Fibroblast of villous mesenchyme (primary cell): ENCODE measurements around the gene SMARCD2. TPM values are rescaled to one million over a fixed set of nuclear protein-coding genes. Genes with fewer than 3 reads are reported as not detected.

Source experiments
- DNase-seq: peaks from one replicate; pipeline ENCODE4 v3.0.0-alpha.2; 2010; ENCODE audit warnings: low read depth
- H3K4me3 ChIP-seq: 2 replicates; pipeline ENCODE4 v1.5.1; 2011; ENCODE audit warnings: low read depth, mild to moderate bottlenecking, low read length
- total RNA-seq: library from RNA; depleted of rRNA; stranded (reverse); fragments of >200 nt; gene quantifications from 2 replicates; pipeline ENCODE4 v1.2.3, GENCODE V29; 2012
- TF ChIP-seq, protein P1 (sequence below): IDR thresholded peaks from 2 replicates; pipeline ENCODE4 v1.5.1; 2012; ENCODE audit warnings: low read depth, mild to moderate bottlenecking, low read length; ENCODE audit not compliant: insufficient read depth

The SMARCD2 gene
- total RNA-seq, 1 donor, result 66.9 TPM

DNA sequence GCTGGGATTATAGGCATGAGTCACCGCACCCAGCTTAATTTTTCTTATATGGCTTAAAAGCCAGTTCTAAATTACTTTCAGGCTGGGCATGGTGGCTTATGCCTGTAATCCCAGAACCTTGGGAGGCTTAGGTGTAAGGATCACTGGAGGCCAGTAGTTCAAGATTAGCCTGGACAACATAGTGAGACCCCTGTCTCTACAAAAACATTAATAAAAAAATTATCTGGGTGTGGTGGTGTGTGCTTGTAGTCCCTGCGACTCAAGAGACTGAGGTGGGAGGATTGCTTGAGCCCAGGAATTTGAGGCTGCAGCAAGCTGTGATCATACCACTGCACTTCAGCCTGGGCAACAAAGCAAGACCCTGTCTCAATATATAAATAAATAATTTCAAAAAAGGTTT is 10.8 kb upstream of the SMARCD2 start:
- TF ChIP-seq, protein P1, sequence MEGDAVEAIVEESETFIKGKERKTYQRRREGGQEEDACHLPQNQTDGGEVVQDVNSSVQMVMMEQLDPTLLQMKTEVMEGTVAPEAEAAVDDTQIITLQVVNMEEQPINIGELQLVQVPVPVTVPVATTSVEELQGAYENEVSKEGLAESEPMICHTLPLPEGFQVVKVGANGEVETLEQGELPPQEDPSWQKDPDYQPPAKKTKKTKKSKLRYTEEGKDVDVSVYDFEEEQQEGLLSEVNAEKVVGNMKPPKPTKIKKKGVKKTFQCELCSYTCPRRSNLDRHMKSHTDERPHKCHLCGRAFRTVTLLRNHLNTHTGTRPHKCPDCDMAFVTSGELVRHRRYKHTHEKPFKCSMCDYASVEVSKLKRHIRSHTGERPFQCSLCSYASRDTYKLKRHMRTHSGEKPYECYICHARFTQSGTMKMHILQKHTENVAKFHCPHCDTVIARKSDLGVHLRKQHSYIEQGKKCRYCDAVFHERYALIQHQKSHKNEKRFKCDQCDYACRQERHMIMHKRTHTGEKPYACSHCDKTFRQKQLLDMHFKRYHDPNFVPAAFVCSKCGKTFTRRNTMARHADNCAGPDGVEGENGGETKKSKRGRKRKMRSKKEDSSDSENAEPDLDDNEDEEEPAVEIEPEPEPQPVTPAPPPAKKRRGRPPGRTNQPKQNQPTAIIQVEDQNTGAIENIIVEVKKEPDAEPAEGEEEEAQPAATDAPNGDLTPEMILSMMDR, result no peak
- no peak for DNase-seq

DNA sequence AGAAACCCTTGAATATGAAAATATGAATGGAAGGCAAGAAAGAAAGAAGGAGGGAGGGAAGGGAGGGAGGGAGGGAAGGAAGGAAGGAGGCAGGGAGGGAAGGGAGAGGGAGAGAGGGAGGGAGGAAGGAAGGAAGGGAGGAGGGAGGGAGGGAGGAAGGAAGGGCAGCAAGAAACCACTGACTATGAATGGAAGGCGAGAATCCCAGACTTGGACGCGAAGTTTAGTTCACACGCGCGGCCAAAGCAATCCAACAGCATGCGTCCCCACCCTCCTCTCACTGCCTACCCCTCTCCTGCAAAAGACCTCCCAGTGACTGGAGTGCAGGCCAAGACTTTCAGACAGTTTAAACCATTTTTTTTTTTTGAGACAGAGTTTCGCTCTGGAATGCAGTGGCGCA is 7.9 kb upstream of the SMARCD2 start:
- TF ChIP-seq, protein P1, result no peak
- H3K4me3 ChIP-seq, result no peak overlapping the region
- no peak for DNase-seq

More for the DNA sequence above, 10.8 kb upstream of the SMARCD2 start:
- H3K4me3 ChIP-seq, result no peak overlapping the region

DNA sequence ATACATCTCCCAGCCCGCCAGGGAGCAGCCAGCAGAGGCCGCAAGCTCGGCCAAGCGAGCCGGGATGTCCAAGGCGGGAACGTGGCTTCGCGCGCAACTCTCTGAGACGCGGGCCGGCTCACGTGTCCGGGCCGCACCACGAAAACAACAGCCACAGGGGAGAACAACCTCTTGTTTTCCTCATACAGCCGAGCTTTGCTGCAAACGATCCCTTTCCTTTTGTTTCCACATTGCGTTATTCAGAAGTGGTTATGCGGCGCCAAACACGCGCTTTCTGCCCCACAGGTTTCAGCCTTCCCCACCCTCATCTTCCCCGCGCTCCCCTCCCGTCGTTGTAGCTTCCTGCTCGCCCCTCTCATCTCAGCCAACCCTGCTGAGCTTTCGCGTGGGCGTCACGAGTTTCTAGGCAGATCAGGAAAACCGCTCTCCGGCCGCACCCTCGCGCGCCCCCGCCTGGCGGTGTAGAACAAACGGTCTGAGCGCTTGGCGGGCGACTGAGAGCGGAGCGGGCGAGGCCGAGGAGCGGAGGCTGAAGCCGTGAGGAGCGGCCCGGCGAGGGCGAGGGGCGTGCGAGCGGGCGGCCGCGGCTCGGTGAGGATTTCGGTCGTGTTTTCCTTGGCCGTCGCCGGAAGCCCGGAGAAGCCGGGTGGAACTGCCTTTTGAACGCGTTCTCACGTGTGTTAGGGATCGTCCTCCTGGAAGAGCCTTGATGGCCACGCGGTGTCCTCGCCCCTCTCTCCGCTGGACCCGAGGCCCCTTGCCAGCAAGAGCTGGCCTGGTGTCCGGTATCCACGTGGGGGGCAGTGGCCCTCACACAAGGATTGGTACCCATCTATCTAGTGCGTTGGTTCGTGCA is 6.6 kb upstream of the SMARCD2 start:
- DNase-seq, result peak; percentile 91

DNA sequence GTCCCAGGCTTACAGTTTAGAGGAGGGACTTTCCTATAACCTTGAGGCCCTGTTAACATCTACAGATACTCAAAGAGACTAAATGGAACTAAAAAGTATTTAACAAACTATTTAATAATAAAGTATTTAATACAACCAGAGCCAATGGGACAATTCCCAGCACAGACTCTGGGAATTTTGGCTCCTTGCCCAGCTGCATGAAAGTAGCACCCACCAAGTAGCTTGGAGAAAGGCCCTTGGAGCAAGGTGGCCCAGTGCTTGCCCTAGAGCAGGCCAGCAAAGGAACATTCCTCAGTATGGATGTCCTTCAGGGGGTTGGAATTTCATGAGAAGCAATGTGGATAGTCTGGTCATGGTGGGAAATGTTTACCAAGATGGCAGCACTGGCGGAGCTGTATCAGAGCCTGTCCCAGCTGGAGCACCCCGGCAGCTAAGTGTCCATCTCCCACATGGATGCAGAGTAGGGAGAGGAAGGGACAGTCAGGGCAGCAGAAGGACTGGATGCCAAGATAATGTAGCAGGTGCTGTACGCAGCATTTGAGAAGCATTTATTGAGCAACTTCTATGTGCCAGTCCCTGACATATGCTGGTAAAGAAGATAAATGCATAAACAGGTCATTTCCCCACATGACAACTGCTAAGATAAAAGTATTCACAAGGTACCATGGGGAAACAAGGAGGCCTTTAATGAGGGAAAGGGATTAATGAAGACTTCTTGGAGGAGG is 5.2 kb upstream of the SMARCD2 start:
- no peak for DNase-seq
- TF ChIP-seq, protein P1, result no peak
- H3K4me3 ChIP-seq, result no peak overlapping the region

More for the DNA sequence above, 6.6 kb upstream of the SMARCD2 start:
- peak overlapping the region; percentile 53 for H3K4me3 ChIP-seq
- TF ChIP-seq, protein P1, result peak; percentile 64

DNA sequence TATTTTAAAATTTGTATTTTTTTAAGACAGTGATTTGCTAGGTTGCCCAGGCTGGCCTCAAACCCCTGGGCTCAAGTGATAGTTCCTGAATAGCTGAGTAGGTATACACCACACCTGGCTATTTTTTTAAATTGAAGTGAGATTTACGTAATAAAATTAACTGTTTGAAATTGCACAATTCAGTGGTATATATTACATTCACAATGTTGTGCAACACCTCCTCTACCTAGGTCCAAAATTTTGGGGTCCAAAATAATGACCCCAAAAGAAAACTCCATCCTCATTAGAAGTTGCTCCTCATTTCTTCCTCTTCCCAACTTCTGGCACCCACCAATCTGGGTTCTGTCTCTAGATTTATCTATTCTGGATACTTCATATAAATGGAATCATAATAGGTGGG is 3.0 kb upstream of the SMARCD2 start:
- no peak for DNase-seq
- H3K4me3 ChIP-seq, result no peak overlapping the region
- TF ChIP-seq, protein P1, result no peak

DNA sequence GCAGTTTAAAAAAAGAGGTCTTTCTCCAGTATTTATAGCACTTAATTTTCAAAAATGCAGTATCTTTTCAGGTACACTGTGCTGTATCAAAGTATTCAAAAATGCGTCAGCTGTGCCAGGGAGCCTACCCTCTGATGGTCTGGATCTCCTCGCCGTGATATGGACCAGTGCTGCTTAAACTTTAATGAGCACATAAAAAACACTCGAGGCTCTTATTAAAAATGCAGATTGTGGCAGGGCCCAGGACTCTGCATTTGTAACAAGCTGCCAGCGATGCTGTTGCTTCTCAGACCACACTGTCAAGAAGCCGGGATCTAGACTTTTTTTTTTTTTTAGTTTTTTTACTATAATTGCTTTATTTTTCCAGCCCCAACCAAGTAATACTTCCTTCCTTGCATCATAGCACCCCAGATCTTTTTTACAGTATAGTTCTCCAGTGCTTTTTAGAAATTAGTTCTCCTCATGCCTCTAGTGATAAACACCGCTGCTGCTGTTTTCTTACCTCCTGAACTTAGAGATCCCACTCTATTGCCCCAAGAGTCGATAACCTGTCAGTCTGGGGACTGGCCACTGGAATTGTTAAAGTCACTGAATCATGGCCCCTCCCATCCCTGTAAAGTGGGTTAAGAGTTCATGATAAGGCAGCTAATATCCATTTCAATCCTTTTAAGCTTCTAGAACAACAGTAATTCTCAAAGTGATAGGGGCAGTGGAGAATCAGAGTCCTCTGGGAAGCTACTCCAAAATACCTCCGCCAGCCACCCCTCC is 1.6 kb upstream of the SMARCD2 start:
- TF ChIP-seq, protein P1, result no peak
- no peak for DNase-seq
- peak overlapping the region; percentile 92 for H3K4me3 ChIP-seq

DNA sequence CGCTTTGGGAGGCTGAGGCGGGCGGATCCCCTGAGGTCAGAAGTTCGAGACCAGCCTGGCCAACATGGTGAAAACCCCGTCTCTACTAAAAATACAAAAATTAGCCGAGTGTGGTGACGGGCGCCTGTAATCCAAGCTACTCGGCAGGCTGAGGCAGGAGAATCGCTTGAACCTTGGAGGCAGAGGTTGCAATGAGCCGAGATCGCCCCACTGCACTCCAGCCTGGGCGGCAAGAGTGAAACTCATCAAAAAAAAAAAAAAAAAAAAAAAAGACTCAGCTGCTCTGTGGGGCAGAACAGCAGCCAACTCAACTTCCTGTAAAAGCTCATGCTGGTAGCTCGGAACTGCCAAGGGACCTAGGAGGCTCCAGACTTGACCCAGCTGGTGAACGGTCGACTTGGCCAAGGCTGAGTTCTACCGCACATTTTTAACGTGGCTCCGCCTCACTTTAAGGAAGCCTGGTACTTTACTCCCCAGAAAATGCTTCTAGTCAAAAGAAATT is 953 bp upstream of the SMARCD2 start:
- DNase-seq, result peak; percentile 86

More for the DNA sequence above, 953 bp upstream of the SMARCD2 start:
- H3K4me3 ChIP-seq, result peak overlapping the region; percentile 92
